GM19452 (cell line): ENCODE results near the gene CA5B.
"Not testable (repeated sequence)": the region's sequence is repeated elsewhere in the genome, so short reads cannot be mapped to it uniquely, and the experiment has no call there.

ENCODE experiments used
- ATAC-seq: cut with Tn5 transposase; IDR thresholded peaks from one replicate; pipeline ENCODE4 v1.9.1; 2021; ENCODE audit not compliant: unreplicated experiment

Gene CA5B

GRCh38 chrX:15812192-15812938 lies 74.3 kb downstream of the CA5B start:
- no peak for ATAC-seq

- no peak for ATAC-seq
These were observed 75.3 kb downstream of the CA5B start for GRCh38 chrX:15813416-15813815.

GRCh38 chrX:15814771-15815365 lies 76.8 kb downstream of the CA5B start:
- no peak for ATAC-seq

GRCh38 chrX:15815779-15816437 lies 77.8 kb downstream of the CA5B start:
- peak; percentile 60 for ATAC-seq

GRCh38 chrX:15816438-15816809 lies 78.4 kb downstream of the CA5B start:
- ATAC-seq = no peak

GRCh38 chrX:15816886-15817285 lies 78.8 kb downstream of the CA5B start:
- ATAC-seq = no peak

- no peak for ATAC-seq
These were observed 82.3 kb downstream of the CA5B start for GRCh38 chrX:15820106-15821073.

GRCh38 chrX:15822922-15823321 lies 84.9 kb downstream of the CA5B start:
- ATAC-seq = no peak

GRCh38 chrX:15825936-15826335 lies 87.9 kb downstream of the CA5B start:
- no peak for ATAC-seq

GRCh38 chrX:15829217-15829616 lies 91.1 kb downstream of the CA5B start:
- no peak for ATAC-seq

- not testable (repeated sequence) for ATAC-seq
These were observed 93.3 kb downstream of the CA5B start for GRCh38 chrX:15831347-15831746.

GRCh38 chrX:15834053-15834452 lies 96.0 kb downstream of the CA5B start:
- ATAC-seq = no peak

GRCh38 chrX:15834827-15835595 lies 96.9 kb downstream of the CA5B start:
- no peak for ATAC-seq
